Measurements from ENCODE around the gene FBLN1.
"Not testable (repeated sequence)": the region's sequence is repeated elsewhere in the genome, so short reads cannot be mapped to it uniquely, and the experiment has no call there.

The FBLN1 gene

GRCh38 chr22:45600790-45601730 is 98.4 kb downstream of the FBLN1 start:
- TF ChIP-seq, protein P1, sequence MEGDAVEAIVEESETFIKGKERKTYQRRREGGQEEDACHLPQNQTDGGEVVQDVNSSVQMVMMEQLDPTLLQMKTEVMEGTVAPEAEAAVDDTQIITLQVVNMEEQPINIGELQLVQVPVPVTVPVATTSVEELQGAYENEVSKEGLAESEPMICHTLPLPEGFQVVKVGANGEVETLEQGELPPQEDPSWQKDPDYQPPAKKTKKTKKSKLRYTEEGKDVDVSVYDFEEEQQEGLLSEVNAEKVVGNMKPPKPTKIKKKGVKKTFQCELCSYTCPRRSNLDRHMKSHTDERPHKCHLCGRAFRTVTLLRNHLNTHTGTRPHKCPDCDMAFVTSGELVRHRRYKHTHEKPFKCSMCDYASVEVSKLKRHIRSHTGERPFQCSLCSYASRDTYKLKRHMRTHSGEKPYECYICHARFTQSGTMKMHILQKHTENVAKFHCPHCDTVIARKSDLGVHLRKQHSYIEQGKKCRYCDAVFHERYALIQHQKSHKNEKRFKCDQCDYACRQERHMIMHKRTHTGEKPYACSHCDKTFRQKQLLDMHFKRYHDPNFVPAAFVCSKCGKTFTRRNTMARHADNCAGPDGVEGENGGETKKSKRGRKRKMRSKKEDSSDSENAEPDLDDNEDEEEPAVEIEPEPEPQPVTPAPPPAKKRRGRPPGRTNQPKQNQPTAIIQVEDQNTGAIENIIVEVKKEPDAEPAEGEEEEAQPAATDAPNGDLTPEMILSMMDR (IDR thresholded peaks at IDR 0.05; ENCODE audit: extremely low read depth, insufficient read depth, missing control alignments) = no peak
- no peak for DNase-seq (ENCODE audit: low spot score)
- in situ Hi-C loops (cut with MboI; ENCODE audit: low pct_unique_long_range_greater_than_20kb, low sequenced_read_pairs, unreplicated experiment) = no loop called here

GRCh38 chr22:45602004-45602733 is 99.5 kb downstream of the FBLN1 start:
- TF ChIP-seq, protein P1 (IDR thresholded peaks at IDR 0.05; ENCODE audit: extremely low read depth, insufficient read depth, missing control alignments) = no peak
- in situ Hi-C loops (cut with MboI; ENCODE audit: low pct_unique_long_range_greater_than_20kb, low sequenced_read_pairs, unreplicated experiment) = no loop called here

GRCh38 chr22:45602824-45603595 is 100.3 kb downstream of the FBLN1 start:
- no peak for DNase-seq (ENCODE audit: low spot score)
- TF ChIP-seq, protein P1 (IDR thresholded peaks at IDR 0.05; ENCODE audit: extremely low read depth, insufficient read depth, missing control alignments) = no peak
- in situ Hi-C loops (cut with MboI; ENCODE audit: low pct_unique_long_range_greater_than_20kb, low sequenced_read_pairs, unreplicated experiment) = no loop called here

More at GRCh38 chr22:45602004-45602733, 99.5 kb downstream of the FBLN1 start:
- DNase-seq (ENCODE audit: low spot score) = no peak

- TF ChIP-seq, protein P1 (IDR thresholded peaks at IDR 0.05; ENCODE audit: extremely low read depth, insufficient read depth, missing control alignments) = no peak
- DNase-seq (ENCODE audit: low spot score) = no peak
- in situ Hi-C loops (cut with MboI; ENCODE audit: low pct_unique_long_range_greater_than_20kb, low sequenced_read_pairs, unreplicated experiment) = no loop called here
Observed at GRCh38 chr22:45603619-45604018, 100.9 kb downstream of the FBLN1 start.

- DNase-seq (ENCODE audit: low spot score); in situ Hi-C loops (cut with MboI; ENCODE audit: low pct_unique_long_range_greater_than_20kb, low sequenced_read_pairs, unreplicated experiment): not testable (repeated sequence)
Observed at GRCh38 chr22:45608045-45608444, 105.4 kb downstream of the FBLN1 start.

- in situ Hi-C loops (cut with MboI; ENCODE audit: low pct_unique_long_range_greater_than_20kb, low sequenced_read_pairs, unreplicated experiment) = no loop called here
- no peak for DNase-seq (ENCODE audit: low spot score)
- TF ChIP-seq, protein P1 (IDR thresholded peaks at IDR 0.05; ENCODE audit: extremely low read depth, insufficient read depth, missing control alignments) = no peak
Observed at GRCh38 chr22:45608763-45609180, 106.1 kb downstream of the FBLN1 start.
